ENCODE measurements around the gene SLC5A2. TPM values are rescaled to one million over a fixed set of nuclear protein-coding genes. Genes with fewer than 3 reads are reported as not detected.
"Not testable (repeated sequence)": the region's sequence is repeated elsewhere in the genome, so short reads cannot be mapped to it uniquely, and the experiment has no call there.

The SLC5A2 gene
- total RNA-seq = not detected in 2 replicates

- H3K9me3 ChIP-seq (ENCODE audit: low read depth, low read length) = no peaks in the 10 kb centered on the region
- peak; percentile 25 for DNase-seq (ENCODE audit: insufficient read length, low spot score, missing footprints)
- no peak for TF ChIP-seq CTCF (IDR thresholded peaks at IDR 0.05; ENCODE audit: extremely low read depth, low read depth, low read length)
These were observed at the start of gene SLC5A2 for GRCh38 chr16:31483081-31483480. SLC5A2 (plus strand) TSS chr16:31483123; CDS start chr16:31483137, 14 bp downstream.

GRCh38 chr16:31435341-31436220, 47.3 kb upstream of the SLC5A2 start:
- TF ChIP-seq CTCF (IDR thresholded peaks at IDR 0.05; ENCODE audit: extremely low read depth, low read depth, low read length) = no peak
- Histone ChIP-seq H3K4me2 (ENCODE audit: insufficient read depth, low read length) (no peak overlapping the region), H3K36me3 (ENCODE audit: insufficient read depth, low read length) (no peaks in the 10 kb centered on the region), H2AFZ (ENCODE audit: low read length) (no peak overlapping the region), H3K27ac (ENCODE audit: low read depth, low read length) (no peak overlapping the region), H3K27me3 (ENCODE audit: insufficient read depth, low read length) (no peaks in the 10 kb centered on the region), H3K9me3 (ENCODE audit: low read depth, low read length) (no peaks in the 10 kb centered on the region), H3K4me1 (ENCODE audit: insufficient read depth, low read length) (no peaks in the 10 kb centered on the region), H4K20me1 (ENCODE audit: insufficient read depth, low read length) (no peaks in the 10 kb centered on the region), H3K79me2 (ENCODE audit: insufficient read depth, low read length) (no peaks in the 10 kb centered on the region), H3K4me3 (ENCODE audit: insufficient read depth, low read length) (no peak overlapping the region)
- DNase-seq (ENCODE audit: insufficient read length, low spot score, missing footprints) = no peak

More at GRCh38 chr16:31483081-31483480, at the start of gene SLC5A2:
- H3K36me3 ChIP-seq (ENCODE audit: insufficient read depth, low read length) = peaks cover 3% of the 10 kb centered on the region
- H4K20me1 ChIP-seq (ENCODE audit: insufficient read depth, low read length) = no peaks in the 10 kb centered on the region
- peaks cover 8% of the 10 kb centered on the region for H3K4me1 ChIP-seq (ENCODE audit: insufficient read depth, low read length)
- no peak within 1 kb of the TSS for H3K27ac ChIP-seq (ENCODE audit: low read depth, low read length)
- H2AFZ ChIP-seq (ENCODE audit: low read length) = no peak within 1 kb of the TSS
- no peak within 1 kb of the TSS for H3K4me2 ChIP-seq (ENCODE audit: insufficient read depth, low read length)
- peaks cover 31% of the 10 kb centered on the region for H3K27me3 ChIP-seq (ENCODE audit: insufficient read depth, low read length)
- H3K79me2 ChIP-seq (ENCODE audit: insufficient read depth, low read length) = no peaks in the 10 kb centered on the region
- no peak within 1 kb of the TSS for H3K4me3 ChIP-seq (ENCODE audit: insufficient read depth, low read length)

GRCh38 chr16:31436221-31437045, 46.5 kb upstream of the SLC5A2 start:
- no peaks in the 10 kb centered on the region for H3K9me3 ChIP-seq (ENCODE audit: low read depth, low read length)
- no peak for TF ChIP-seq CTCF (IDR thresholded peaks at IDR 0.05; ENCODE audit: extremely low read depth, low read depth, low read length)
- H3K4me3 ChIP-seq (ENCODE audit: insufficient read depth, low read length) = no peak overlapping the region
- H3K4me1 ChIP-seq (ENCODE audit: insufficient read depth, low read length) = no peaks in the 10 kb centered on the region
- no peak overlapping the region for H2AFZ ChIP-seq (ENCODE audit: low read length)
- no peaks in the 10 kb centered on the region for H3K27me3 ChIP-seq (ENCODE audit: insufficient read depth, low read length)
- no peaks in the 10 kb centered on the region for H3K36me3 ChIP-seq (ENCODE audit: insufficient read depth, low read length)
- no peak for DNase-seq (ENCODE audit: insufficient read length, low spot score, missing footprints)
- no peak overlapping the region for H3K27ac ChIP-seq (ENCODE audit: low read depth, low read length)
- H4K20me1 ChIP-seq (ENCODE audit: insufficient read depth, low read length) = no peaks in the 10 kb centered on the region
- no peaks in the 10 kb centered on the region for H3K79me2 ChIP-seq (ENCODE audit: insufficient read depth, low read length)
- H3K4me2 ChIP-seq (ENCODE audit: insufficient read depth, low read length) = no peak overlapping the region

- no peak for DNase-seq (ENCODE audit: insufficient read length, low spot score, missing footprints)
- H3K27ac ChIP-seq (ENCODE audit: low read depth, low read length) = no peak overlapping the region
- H3K27me3 ChIP-seq (ENCODE audit: insufficient read depth, low read length) = no peaks in the 10 kb centered on the region
- H2AFZ ChIP-seq (ENCODE audit: low read length) = no peak overlapping the region
- H3K4me1 ChIP-seq (ENCODE audit: insufficient read depth, low read length) = no peaks in the 10 kb centered on the region
- H4K20me1 ChIP-seq (ENCODE audit: insufficient read depth, low read length) = no peaks in the 10 kb centered on the region
- no peak overlapping the region for H3K4me2 ChIP-seq (ENCODE audit: insufficient read depth, low read length)
- no peaks in the 10 kb centered on the region for H3K36me3 ChIP-seq (ENCODE audit: insufficient read depth, low read length)
- no peak for TF ChIP-seq CTCF (IDR thresholded peaks at IDR 0.05; ENCODE audit: extremely low read depth, low read depth, low read length)
- H3K4me3 ChIP-seq (ENCODE audit: insufficient read depth, low read length) = no peak overlapping the region
- no peaks in the 10 kb centered on the region for H3K79me2 ChIP-seq (ENCODE audit: insufficient read depth, low read length)
- no peaks in the 10 kb centered on the region for H3K9me3 ChIP-seq (ENCODE audit: low read depth, low read length)
These were observed 44.5 kb upstream of the SLC5A2 start for GRCh38 chr16:31438414-31438813.

- H3K4me3 ChIP-seq (ENCODE audit: insufficient read depth, low read length); H3K9me3 ChIP-seq (ENCODE audit: low read depth, low read length); H3K79me2 ChIP-seq (ENCODE audit: insufficient read depth, low read length); H4K20me1 ChIP-seq (ENCODE audit: insufficient read depth, low read length); DNase-seq (ENCODE audit: insufficient read length, low spot score, missing footprints); H3K36me3 ChIP-seq (ENCODE audit: insufficient read depth, low read length); H3K27me3 ChIP-seq (ENCODE audit: insufficient read depth, low read length); H3K4me2 ChIP-seq (ENCODE audit: insufficient read depth, low read length); H3K27ac ChIP-seq (ENCODE audit: low read depth, low read length); H3K4me1 ChIP-seq (ENCODE audit: insufficient read depth, low read length); H2AFZ ChIP-seq (ENCODE audit: low read length): not testable (repeated sequence)
These were observed 43.9 kb upstream of the SLC5A2 start for GRCh38 chr16:31439023-31439422.
